PFSK-1 (cell line): ENCODE results near the gene DAPK1.

Experiments used
- POLR2AphosphoS5 ChIP-seq: IDR thresholded peaks from 2 replicates; pipeline ENCODE4 v1.6.1; 2012; ENCODE audit warnings: low read depth, mild to moderate bottlenecking, control low read depth, low read length, moderate library complexity
- SIN3A ChIP-seq: IDR thresholded peaks from 2 replicates; pipeline ENCODE4 v1.6.1; 2012; ENCODE audit warnings: mild to moderate bottlenecking, low read length, moderate library complexity, borderline replicate concordance; ENCODE audit not compliant: insufficient read depth
- TAF1 ChIP-seq: IDR thresholded peaks from 2 replicates; pipeline ENCODE4 v1.6.1; 2012; ENCODE audit warnings: low read length, control low read depth, borderline replicate concordance; ENCODE audit not compliant: insufficient read depth
- TF ChIP-seq, protein P1 (sequence below), 2 experiments: IDR thresholded peaks; 2 replicates each; pipeline versions ENCODE4 v1.6.1 to v1.8.0; 2011 to 2012; ENCODE audit warnings: low read depth in 2 of 2, low read length in 2 of 2, control low read depth in 1 of 2, inconsistent platforms in 1 of 2, mild to moderate bottlenecking in 1 of 2, moderate library complexity in 1 of 2; ENCODE audit not compliant: insufficient read depth in 1 of 2

DNA sequence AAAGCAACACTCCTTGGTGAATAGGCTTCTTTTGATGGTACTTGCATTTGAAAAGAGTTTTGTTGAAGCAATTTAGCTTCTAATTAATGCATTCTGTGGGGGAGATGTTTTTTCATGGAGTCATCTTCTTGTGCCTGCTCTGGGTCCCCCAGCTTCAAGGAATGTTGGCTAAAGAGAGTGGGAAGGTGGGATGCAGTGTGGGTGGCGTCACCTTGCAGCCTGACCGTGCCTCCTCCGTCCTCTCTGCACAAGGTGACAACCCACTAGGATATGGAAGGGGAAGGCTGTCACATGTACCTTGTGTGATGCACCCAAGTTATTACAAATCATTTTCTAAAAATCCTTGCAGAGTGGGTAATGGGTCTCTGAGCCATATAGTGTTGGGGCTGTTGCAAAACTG is 70.7 kb downstream of the DAPK1 start:
- TF ChIP-seq TAF1 (no peak), SIN3A (no peak), POLR2AphosphoS5 (no peak)
- TF ChIP-seq, protein P1, sequence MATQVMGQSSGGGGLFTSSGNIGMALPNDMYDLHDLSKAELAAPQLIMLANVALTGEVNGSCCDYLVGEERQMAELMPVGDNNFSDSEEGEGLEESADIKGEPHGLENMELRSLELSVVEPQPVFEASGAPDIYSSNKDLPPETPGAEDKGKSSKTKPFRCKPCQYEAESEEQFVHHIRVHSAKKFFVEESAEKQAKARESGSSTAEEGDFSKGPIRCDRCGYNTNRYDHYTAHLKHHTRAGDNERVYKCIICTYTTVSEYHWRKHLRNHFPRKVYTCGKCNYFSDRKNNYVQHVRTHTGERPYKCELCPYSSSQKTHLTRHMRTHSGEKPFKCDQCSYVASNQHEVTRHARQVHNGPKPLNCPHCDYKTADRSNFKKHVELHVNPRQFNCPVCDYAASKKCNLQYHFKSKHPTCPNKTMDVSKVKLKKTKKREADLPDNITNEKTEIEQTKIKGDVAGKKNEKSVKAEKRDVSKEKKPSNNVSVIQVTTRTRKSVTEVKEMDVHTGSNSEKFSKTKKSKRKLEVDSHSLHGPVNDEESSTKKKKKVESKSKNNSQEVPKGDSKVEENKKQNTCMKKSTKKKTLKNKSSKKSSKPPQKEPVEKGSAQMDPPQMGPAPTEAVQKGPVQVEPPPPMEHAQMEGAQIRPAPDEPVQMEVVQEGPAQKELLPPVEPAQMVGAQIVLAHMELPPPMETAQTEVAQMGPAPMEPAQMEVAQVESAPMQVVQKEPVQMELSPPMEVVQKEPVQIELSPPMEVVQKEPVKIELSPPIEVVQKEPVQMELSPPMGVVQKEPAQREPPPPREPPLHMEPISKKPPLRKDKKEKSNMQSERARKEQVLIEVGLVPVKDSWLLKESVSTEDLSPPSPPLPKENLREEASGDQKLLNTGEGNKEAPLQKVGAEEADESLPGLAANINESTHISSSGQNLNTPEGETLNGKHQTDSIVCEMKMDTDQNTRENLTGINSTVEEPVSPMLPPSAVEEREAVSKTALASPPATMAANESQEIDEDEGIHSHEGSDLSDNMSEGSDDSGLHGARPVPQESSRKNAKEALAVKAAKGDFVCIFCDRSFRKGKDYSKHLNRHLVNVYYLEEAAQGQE (IDR thresholded peaks at IDR 0.05; ENCODE audit: insufficient read depth in 1 of 2, low read depth in 2 of 2, low read length in 2 of 2): no peak
